HG03045 (cell line): ENCODE results near the gene SSTR3.
"Not testable (repeated sequence)": the region's sequence is repeated elsewhere in the genome, so short reads cannot be mapped to it uniquely, and the experiment has no call there.

ENCODE experiments used
- ATAC-seq: cut with Tn5 transposase; IDR thresholded peaks from one replicate; pipeline ENCODE4 v1.9.1; 2021; ENCODE audit warnings: mild to moderate bottlenecking, moderate library complexity; ENCODE audit not compliant: unreplicated experiment

SSTR3 gene

GRCh38 chr22:37183432-37184379 lies 28.6 kb downstream of the SSTR3 start:
- ATAC-seq, result no peak

- ATAC-seq, result no peak
Observed at GRCh38 chr22:37182949-37183245, 29.4 kb downstream of the SSTR3 start.

- ATAC-seq, result no peak
Observed at GRCh38 chr22:37182101-37182948, 30.0 kb downstream of the SSTR3 start.

GRCh38 chr22:37181681-37182080 lies 30.6 kb downstream of the SSTR3 start:
- ATAC-seq, result no peak

- ATAC-seq, result no peak
Observed at GRCh38 chr22:37180531-37181231, 31.6 kb downstream of the SSTR3 start.

GRCh38 chr22:37179622-37180420 lies 32.5 kb downstream of the SSTR3 start:
- ATAC-seq, result no peak

GRCh38 chr22:37179126-37179470 lies 33.2 kb downstream of the SSTR3 start:
- ATAC-seq, result no peak

GRCh38 chr22:37178350-37179125 lies 33.7 kb downstream of the SSTR3 start:
- no peak for ATAC-seq

- ATAC-seq, result no peak
Observed at GRCh38 chr22:37177755-37178154, 34.5 kb downstream of the SSTR3 start.

- no peak for ATAC-seq
Observed at GRCh38 chr22:37177221-37177620, 35.1 kb downstream of the SSTR3 start.

- ATAC-seq, result no peak
Observed at GRCh38 chr22:37176464-37177061, 35.7 kb downstream of the SSTR3 start.

- no peak for ATAC-seq
Observed at GRCh38 chr22:37175414-37176281, 36.6 kb downstream of the SSTR3 start.

GRCh38 chr22:37174964-37175363 lies 37.3 kb downstream of the SSTR3 start:
- ATAC-seq, result no peak

- ATAC-seq, result no peak
Observed at GRCh38 chr22:37173709-37174108, 38.6 kb downstream of the SSTR3 start.

GRCh38 chr22:37172266-37173245 lies 39.7 kb downstream of the SSTR3 start:
- no peak for ATAC-seq

- no peak for ATAC-seq
Observed at GRCh38 chr22:37171662-37172061, 40.6 kb downstream of the SSTR3 start.

GRCh38 chr22:37170689-37171405 lies 41.4 kb downstream of the SSTR3 start:
- ATAC-seq, result not testable (repeated sequence)
